ENCODE data around the gene HHLA2.

Gene HHLA2

DNA sequence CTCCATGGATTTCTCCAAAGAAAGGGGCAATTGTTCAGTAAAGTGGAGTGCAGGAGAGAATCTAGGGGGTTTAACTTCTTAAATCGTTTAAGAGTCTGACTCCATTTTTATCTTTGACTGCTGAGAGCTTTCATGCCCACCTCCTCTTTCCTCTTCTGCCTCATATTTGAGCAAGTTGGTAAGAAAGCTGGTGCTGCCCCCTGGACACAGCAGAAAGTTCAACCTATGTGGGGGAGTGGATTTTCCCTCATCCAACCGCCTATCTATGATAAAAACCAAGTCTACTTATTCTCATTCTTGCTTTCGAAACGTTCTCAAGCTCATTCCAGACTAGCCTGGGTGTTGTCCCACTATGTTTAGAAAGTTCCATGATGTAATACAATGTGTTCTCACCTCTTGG, 26.0 kb downstream of the HHLA2 start:
- 92% methylated on average over 4 of the region's 4 CpGs for WGBS

GRCh38 chr3:108324177-108324576, 27.8 kb downstream of the HHLA2 start:
- WGBS: no CpG with 5 or more reads among the region's 1 CpG
- no peak overlapping the region for H3K4me3 ChIP-seq (ENCODE audit: low read length)

More for the DNA sequence above, 26.0 kb downstream of the HHLA2 start:
- Histone ChIP-seq H3K27me3 (ENCODE audit: insufficient read depth, low read length) (no peaks in the 10 kb centered on the region), H3K9ac (ENCODE audit: low read depth, low read length) (no peak overlapping the region), H3K36me3 (ENCODE audit: insufficient read depth, low read length) (no peaks in the 10 kb centered on the region), H3K27ac (ENCODE audit: low read depth, low read length) (no peak overlapping the region), H3K9me3 (ENCODE audit: insufficient read depth, low read depth, low read length) (no peaks in the 10 kb centered on the region; the same call in 1 of the 2 replicates), H3K4me1 (ENCODE audit: insufficient read depth, low read length) (peaks cover 5% of the 10 kb centered on the region; the same call in 1 of the 2 replicates), H3K4me3 (ENCODE audit: low read length) (no peak overlapping the region)

DNA sequence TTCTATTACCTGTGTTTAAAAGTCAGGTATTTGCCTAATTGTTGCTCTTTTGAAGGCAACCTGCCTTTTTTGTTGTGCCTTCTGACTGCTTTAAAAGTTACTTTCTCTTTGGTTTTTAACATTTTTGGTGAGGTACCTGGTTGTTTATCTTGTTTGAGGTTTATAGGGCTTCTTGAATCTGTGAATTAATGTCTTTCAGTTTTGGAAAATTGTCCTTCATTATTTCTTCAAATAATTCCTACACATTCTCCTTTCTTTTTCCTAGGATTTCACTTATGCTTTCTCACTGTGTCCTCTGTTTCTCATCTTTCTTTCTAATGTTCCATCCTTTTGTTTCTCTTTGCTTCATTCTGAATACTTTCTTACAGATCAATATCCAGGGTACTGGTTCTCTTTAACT, 30.8 kb downstream of the HHLA2 start:
- Histone ChIP-seq H3K4me3 (ENCODE audit: low read length) (no peak overlapping the region), H3K4me1 (ENCODE audit: insufficient read depth, low read length) (no peaks in the 10 kb centered on the region), H3K27ac (ENCODE audit: low read depth, low read length) (no peak overlapping the region), H3K9ac (ENCODE audit: low read depth, low read length) (no peak overlapping the region), H3K36me3 (ENCODE audit: insufficient read depth, low read length) (no peaks in the 10 kb centered on the region), H3K27me3 (ENCODE audit: insufficient read depth, low read length) (no peaks in the 10 kb centered on the region), H3K9me3 (ENCODE audit: insufficient read depth, low read depth, low read length) (no peaks in the 10 kb centered on the region; the same call in 1 of the 2 replicates)

More at GRCh38 chr3:108324177-108324576, 27.8 kb downstream of the HHLA2 start:
- no peak overlapping the region for H3K9ac ChIP-seq (ENCODE audit: low read depth, low read length)
- no peak overlapping the region for H3K27ac ChIP-seq (ENCODE audit: low read depth, low read length)
- H3K36me3 ChIP-seq (ENCODE audit: insufficient read depth, low read length): no peaks in the 10 kb centered on the region
- H3K4me1 ChIP-seq (ENCODE audit: insufficient read depth, low read length): peaks cover 5% of the 10 kb centered on the region; the same call in 1 of the 2 replicates
- no peaks in the 10 kb centered on the region; the same call in 1 of the 2 replicates for H3K9me3 ChIP-seq (ENCODE audit: insufficient read depth, low read depth, low read length)
- no peaks in the 10 kb centered on the region for H3K27me3 ChIP-seq (ENCODE audit: insufficient read depth, low read length)

GRCh38 chr3:108328821-108329486, 32.6 kb downstream of the HHLA2 start:
- Histone ChIP-seq H3K36me3 (ENCODE audit: insufficient read depth, low read length) (no peaks in the 10 kb centered on the region), H3K4me3 (ENCODE audit: low read length) (no peak overlapping the region), H3K27ac (ENCODE audit: low read depth, low read length) (no peak overlapping the region), H3K9ac (ENCODE audit: low read depth, low read length) (no peak overlapping the region), H3K27me3 (ENCODE audit: insufficient read depth, low read length) (no peaks in the 10 kb centered on the region), H3K4me1 (ENCODE audit: insufficient read depth, low read length) (no peaks in the 10 kb centered on the region), H3K9me3 (ENCODE audit: insufficient read depth, low read depth, low read length) (no peaks in the 10 kb centered on the region; the same call in 1 of the 2 replicates)
- WGBS: 88% methylated on average over 4 of the region's 4 CpGs

DNA sequence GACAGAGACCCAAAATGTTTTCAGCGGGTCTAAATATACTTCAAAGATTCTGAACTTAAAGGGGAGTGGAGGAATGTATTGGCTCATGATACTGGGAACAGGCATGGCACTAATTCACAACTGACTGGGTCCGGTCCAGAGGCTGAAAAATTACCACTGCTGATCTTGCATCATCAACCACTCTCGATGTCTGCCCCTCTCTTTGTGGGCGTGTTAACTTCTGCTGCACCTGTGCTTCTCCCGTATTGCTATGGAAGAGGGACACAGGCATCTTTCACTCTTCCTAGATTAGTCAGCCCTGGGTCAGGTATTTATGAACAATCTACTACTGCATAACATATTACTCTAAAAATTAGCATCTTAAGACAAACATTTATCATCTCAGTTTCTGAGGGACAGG, 33.2 kb downstream of the HHLA2 start:
- Histone ChIP-seq H3K9me3 (ENCODE audit: insufficient read depth, low read depth, low read length) (no peaks in the 10 kb centered on the region; the same call in 1 of the 2 replicates), H3K9ac (ENCODE audit: low read depth, low read length) (no peak overlapping the region), H3K4me3 (ENCODE audit: low read length) (no peak overlapping the region), H3K27me3 (ENCODE audit: insufficient read depth, low read length) (no peaks in the 10 kb centered on the region), H3K36me3 (ENCODE audit: insufficient read depth, low read length) (no peaks in the 10 kb centered on the region), H3K27ac (ENCODE audit: low read depth, low read length) (no peak overlapping the region), H3K4me1 (ENCODE audit: insufficient read depth, low read length) (no peaks in the 10 kb centered on the region)
- 94% methylated on average over 5 of the region's 5 CpGs for WGBS

DNA sequence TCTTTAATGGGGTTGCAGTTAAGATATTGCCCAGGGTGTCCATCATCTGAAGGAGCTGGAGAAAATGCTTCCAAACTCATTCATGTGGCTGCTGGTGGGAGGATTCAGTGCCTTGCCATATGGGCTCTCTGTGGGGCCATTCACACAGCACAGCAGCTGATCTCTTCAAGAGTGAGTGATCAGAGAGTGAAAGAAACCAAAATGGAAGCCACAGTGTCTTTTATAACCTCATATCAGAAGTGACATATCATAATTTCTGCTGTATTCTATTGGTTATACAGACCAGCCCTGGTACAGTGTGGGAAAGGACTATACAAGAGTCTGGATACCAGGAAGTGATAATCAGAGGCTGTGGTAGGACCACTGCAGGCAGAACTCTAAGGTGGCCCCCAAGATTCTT, 33.6 kb downstream of the HHLA2 start:
- Histone ChIP-seq H3K9me3 (ENCODE audit: insufficient read depth, low read depth, low read length) (no peaks in the 10 kb centered on the region; the same call in 1 of the 2 replicates), H3K27me3 (ENCODE audit: insufficient read depth, low read length) (no peaks in the 10 kb centered on the region), H3K9ac (ENCODE audit: low read depth, low read length) (no peak overlapping the region), H3K36me3 (ENCODE audit: insufficient read depth, low read length) (no peaks in the 10 kb centered on the region), H3K4me3 (ENCODE audit: low read length) (no peak overlapping the region), H3K4me1 (ENCODE audit: insufficient read depth, low read length) (no peaks in the 10 kb centered on the region), H3K27ac (ENCODE audit: low read depth, low read length) (no peak overlapping the region)

- Histone ChIP-seq H3K36me3 (ENCODE audit: insufficient read depth, low read length) (no peaks in the 10 kb centered on the region), H3K4me3 (ENCODE audit: low read length) (no peak overlapping the region), H3K9me3 (ENCODE audit: insufficient read depth, low read depth, low read length) (no peaks in the 10 kb centered on the region; the same call in 1 of the 2 replicates), H3K9ac (ENCODE audit: low read depth, low read length) (no peak overlapping the region), H3K4me1 (ENCODE audit: insufficient read depth, low read length) (no peaks in the 10 kb centered on the region), H3K27me3 (ENCODE audit: insufficient read depth, low read length) (no peaks in the 10 kb centered on the region), H3K27ac (ENCODE audit: low read depth, low read length) (no peak overlapping the region)
- 94% methylated on average over 3 of the region's 3 CpGs for whole genome bisulfite sequencing
Observed at GRCh38 chr3:108331792-108332191, 35.4 kb downstream of the HHLA2 start.

- no peaks in the 10 kb centered on the region for H3K4me1 ChIP-seq (ENCODE audit: insufficient read depth, low read length)
- no peak overlapping the region for H3K4me3 ChIP-seq (ENCODE audit: low read length)
- no peaks in the 10 kb centered on the region for H3K36me3 ChIP-seq (ENCODE audit: insufficient read depth, low read length)
- 100% methylated on average over 1 of the region's 1 CpG for WGBS
- no peak overlapping the region for H3K27ac ChIP-seq (ENCODE audit: low read depth, low read length)
- H3K9me3 ChIP-seq (ENCODE audit: insufficient read depth, low read depth, low read length): no peaks in the 10 kb centered on the region
- H3K27me3 ChIP-seq (ENCODE audit: insufficient read depth, low read length): no peaks in the 10 kb centered on the region
- no peak overlapping the region for H3K9ac ChIP-seq (ENCODE audit: low read depth, low read length)
Observed at GRCh38 chr3:108333961-108334360, 37.6 kb downstream of the HHLA2 start.

GRCh38 chr3:108334701-108335100, 38.4 kb downstream of the HHLA2 start:
- WGBS: 93% methylated on average over 1 of the region's 1 CpG
- H3K4me3 ChIP-seq (ENCODE audit: low read length): no peak overlapping the region
- no peaks in the 10 kb centered on the region for H3K9me3 ChIP-seq (ENCODE audit: insufficient read depth, low read depth, low read length)
- no peaks in the 10 kb centered on the region for H3K27me3 ChIP-seq (ENCODE audit: insufficient read depth, low read length)
- H3K27ac ChIP-seq (ENCODE audit: low read depth, low read length): no peak overlapping the region
- no peak overlapping the region for H3K9ac ChIP-seq (ENCODE audit: low read depth, low read length)
- H3K4me1 ChIP-seq (ENCODE audit: insufficient read depth, low read length): no peaks in the 10 kb centered on the region
- H3K36me3 ChIP-seq (ENCODE audit: insufficient read depth, low read length): no peaks in the 10 kb centered on the region

- Histone ChIP-seq H3K4me1 (ENCODE audit: insufficient read depth, low read length) (no peaks in the 10 kb centered on the region), H3K9me3 (ENCODE audit: insufficient read depth, low read depth, low read length) (no peaks in the 10 kb centered on the region), H3K4me3 (ENCODE audit: low read length) (no peak overlapping the region), H3K27me3 (ENCODE audit: insufficient read depth, low read length) (no peaks in the 10 kb centered on the region), H3K9ac (ENCODE audit: low read depth, low read length) (no peak overlapping the region), H3K27ac (ENCODE audit: low read depth, low read length) (no peak overlapping the region), H3K36me3 (ENCODE audit: insufficient read depth, low read length) (no peaks in the 10 kb centered on the region)
Observed at GRCh38 chr3:108338901-108339545, 42.7 kb downstream of the HHLA2 start.

- Histone ChIP-seq H3K9ac (ENCODE audit: low read depth, low read length) (no peak overlapping the region), H3K36me3 (ENCODE audit: insufficient read depth, low read length) (no peaks in the 10 kb centered on the region), H3K27me3 (ENCODE audit: insufficient read depth, low read length) (no peaks in the 10 kb centered on the region), H3K4me1 (ENCODE audit: insufficient read depth, low read length) (no peaks in the 10 kb centered on the region), H3K9me3 (ENCODE audit: insufficient read depth, low read depth, low read length) (no peaks in the 10 kb centered on the region), H3K27ac (ENCODE audit: low read depth, low read length) (no peak overlapping the region), H3K4me3 (ENCODE audit: low read length) (no peak overlapping the region)
- WGBS: 65% methylated on average over 3 of the region's 6 CpGs
Observed at GRCh38 chr3:108341911-108342310, 45.6 kb downstream of the HHLA2 start.
